Activated gamma-delta T cell treated with Interleukin-2 at 50 U/mL for 16 hours (primary cell): Measurements from ENCODE around the gene YJU2.
"Not testable (repeated sequence)": the region's sequence is repeated elsewhere in the genome, so short reads cannot be mapped to it uniquely, and the experiment has no call there.

Experiments
- DNase-seq: peaks from one replicate; pipeline ENCODE4 v3.0.0-alpha.2; 2020

The YJU2 gene

DNA sequence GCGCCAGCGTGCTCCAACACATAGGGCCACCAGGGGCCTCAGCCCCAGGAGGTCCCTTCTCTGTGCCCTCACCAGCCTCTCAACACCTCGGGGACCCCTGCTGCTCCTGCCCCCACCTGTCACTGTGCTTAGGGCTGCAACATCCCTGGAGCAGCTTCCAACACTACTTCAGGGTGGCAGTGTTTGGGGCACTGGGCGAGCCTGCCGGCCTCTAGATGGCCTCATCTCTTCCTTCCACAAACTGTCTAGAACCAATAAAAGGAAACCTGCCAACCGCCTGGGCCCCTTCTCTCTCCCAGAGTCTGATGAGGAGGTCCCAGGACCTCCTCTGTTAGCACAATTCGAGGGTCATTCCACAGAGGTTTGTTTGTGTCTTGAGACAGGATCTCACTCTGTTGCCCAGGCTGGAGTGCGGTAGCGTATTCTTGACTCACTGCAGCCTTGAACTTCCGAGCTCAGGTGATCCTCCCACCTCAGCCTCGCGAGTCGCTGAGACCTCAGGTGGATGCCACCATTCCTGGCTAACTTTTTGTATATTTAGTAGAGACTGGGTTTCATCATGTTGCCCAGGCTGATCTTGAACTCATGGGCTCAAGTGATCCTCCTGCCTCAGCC, 22.0 kb downstream of the YJU2 start:
- DNase-seq: no peak

- no peak for DNase-seq
Measured at GRCh38 chr19:4272894-4273293, 26.0 kb downstream of the YJU2 start.

DNA sequence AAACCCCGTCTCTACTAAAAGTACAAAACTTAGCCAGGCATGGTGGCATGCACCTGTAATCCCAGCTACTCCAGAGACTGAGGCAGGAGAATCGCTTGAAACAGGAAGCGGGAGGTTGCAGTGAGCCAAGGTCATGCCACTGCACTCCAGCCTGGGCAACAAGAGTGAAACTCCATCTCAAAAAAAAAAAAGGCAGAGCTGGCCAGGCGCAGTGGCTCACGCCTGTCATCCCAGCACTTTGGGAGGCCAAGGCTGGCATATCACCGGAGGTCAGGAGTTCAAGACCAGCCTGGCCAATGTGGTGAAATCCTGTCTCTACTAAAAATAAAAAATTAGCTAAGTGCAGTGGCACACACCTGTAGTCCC, 27.4 kb downstream of the YJU2 start:
- not testable (repeated sequence) for DNase-seq

DNA sequence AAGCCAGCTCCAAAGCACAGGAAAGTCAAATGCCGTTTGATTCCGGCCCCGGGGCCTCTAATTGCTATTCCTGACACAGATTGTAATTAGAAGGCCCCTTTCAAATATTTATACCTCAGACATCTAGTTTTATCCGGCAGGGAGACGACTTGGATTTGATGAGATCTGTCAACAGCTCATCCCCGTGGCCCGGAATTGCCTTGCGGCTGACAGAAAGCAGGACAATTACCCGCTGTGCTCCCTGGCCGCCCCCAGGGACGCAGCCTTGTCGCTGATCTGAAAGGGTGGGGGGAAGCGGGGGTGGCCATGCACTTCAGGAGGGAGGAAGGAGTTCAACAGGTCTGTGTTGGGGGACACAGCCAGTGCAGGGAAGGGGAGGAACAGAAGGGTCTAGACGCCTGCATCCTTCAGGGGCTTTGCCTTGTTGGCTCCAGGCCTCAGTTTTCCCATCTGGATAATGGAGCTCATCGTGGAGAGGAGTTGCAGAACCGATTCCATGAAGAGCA, 30.4 kb downstream of the YJU2 start:
- DNase-seq: no peak

DNA sequence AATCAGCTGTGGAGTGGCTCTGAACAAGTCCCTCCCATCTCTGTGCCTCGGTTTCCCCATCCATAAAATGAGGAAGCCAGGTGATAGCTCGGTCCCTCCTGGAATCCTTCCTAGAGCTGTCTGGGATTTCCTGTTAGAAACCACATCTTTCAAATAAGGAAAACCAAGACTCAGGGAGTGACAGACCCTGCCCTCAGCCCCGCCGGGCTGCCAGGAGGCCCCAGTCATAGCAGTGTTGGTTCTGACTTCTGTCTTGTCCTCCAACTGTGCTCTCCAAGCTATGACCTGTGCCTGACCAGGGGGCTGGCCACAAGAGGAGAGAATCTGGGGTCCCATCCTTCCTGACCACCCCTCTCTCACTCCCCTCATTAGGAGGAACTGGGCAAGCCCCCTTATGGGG, 31.1 kb downstream of the YJU2 start:
- DNase-seq: no peak

DNA sequence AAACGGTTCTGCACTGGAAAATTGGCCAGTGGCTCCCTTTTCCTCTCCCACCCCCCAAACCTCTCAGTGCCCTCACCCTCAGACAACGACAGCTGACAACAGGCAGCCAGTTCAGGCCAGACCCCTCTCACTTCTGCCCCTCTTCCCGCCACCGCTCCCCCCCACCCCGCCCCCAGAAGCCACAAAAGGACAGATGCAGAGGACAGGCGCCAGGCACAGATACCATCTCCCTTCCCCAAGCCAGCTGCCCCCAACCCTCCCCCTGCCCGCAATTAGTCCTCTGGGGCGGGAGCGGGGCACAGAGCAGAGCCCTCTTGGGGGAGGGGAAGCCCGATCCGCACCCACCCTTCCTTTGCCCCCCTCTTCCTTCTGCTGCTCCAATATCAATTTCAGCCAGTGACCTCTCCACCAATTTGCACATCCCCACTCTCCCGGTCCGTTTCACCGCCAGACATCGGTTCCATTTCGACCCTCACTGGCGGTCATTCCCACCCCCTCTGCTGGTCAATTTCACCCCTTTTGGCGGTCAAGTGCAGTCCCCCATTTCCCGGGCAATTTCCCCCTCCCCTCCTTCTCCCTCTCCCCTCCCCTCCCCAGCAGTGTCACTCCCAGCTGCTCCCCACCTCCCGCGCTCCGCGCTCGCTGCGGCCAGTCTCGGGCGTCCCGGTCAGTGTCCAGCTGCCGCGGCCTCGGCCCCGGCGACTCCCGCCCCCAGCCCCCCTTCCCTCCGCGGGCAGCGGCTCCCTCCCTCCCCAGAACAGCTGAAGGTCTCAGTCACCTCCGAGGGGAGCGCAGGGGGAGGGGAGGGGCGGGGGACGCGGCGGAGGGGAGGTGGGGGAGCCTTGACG, 31.8 kb downstream of the YJU2 start, which contains the start of gene SHD:
SHD (plus strand) TSS at position 848 of the 848 bp plus-strand sequence. CDS start 798 bp downstream, outside the sequence.
- no peak for DNase-seq

- DNase-seq: no peak
Measured at GRCh38 chr19:4279267-4279529, 32.3 kb downstream of the YJU2 start.

- no peak for DNase-seq
Measured at GRCh38 chr19:4279530-4280422, 32.9 kb downstream of the YJU2 start.

DNA sequence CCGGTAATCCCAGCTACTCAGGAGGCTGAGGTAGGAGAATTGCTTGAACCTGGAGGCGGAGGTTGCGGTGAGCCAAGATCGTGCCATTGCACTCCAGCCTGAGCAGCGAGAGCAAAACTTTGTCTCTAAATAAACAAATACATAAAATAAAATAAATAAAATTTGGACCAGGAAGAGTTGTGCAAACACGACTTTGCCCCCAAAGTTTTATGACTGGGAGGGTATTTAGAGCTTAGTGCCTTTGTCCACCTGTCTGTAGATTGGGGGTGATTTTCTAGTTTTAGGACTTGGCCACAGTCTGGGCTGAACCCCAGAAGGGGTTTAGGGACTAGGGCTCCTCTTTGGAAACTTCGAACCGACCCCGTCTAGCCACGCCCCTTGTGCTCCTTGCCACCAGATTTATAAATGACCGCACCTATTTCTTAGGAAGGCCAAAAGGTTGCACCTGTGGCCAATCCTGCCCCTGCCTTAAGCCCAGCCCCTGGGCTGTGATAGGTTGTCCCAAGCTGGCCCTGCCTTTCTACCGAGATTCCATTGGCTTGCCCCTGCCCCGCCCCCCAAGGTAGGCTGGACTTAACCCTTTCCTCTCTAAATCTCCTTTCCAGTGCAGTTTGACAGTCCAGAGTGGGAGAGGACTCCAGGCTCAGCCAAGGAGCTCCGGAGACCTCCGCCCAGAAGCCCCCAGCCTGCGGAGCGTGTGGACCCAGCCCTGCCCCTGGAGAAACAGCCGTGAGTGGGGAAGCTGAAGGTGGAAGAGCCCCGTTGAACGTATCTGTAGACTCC, 37.5 kb downstream of the YJU2 start:
- no peak for DNase-seq

DNA sequence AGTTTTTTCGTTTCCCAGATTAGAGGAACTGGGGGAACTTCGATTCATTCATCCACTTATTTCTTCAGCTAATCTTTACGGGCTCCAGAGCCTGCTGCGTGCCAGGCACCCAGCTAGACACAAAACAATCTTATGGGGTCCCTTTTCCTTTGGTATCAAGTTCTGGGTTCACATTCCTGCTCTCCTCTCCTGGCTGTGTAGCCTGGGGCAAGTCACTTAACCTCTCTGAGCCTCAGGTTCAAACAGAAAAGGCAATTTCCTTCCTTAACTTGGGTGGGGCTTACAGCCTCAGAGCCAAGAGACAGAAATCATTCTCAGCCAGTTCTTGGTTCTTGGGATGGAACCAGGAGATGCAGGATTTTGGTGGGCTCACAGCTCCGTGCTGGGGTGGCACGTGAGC, 38.1 kb downstream of the YJU2 start:
- no peak for DNase-seq

- DNase-seq: not testable (repeated sequence)
Measured at GRCh38 chr19:4286141-4286540, 39.3 kb downstream of the YJU2 start.

GRCh38 chr19:4288091-4288777, 41.4 kb downstream of the YJU2 start:
- DNase-seq: no peak

DNA sequence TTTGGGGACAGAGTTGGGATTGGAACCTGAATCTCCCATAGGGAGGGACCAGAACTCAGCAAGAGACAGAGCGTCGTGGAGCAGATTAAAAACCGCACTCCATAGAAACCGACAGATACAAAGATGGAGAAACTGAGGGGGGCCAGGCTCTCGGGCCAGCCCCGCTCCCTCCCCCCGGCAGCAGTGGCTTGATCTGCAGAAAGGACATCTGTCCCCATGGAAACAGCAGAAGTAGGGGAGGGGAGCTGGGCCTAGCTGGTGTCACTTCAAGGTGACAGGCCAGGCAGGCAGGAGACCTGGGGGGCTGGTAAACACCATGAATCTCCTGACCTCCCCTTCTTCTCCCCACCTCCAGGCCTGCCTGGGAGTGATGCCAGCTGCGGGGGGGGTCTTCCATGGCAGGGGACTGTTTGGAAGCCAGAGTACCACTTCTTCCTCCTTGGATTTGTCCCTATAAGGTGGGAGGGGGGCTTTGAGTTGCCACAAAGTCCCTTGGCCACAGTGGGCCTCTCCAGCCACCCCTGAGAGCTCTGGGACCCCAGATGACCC, 44.4 kb downstream of the YJU2 start:
- DNase-seq: no peak

DNA sequence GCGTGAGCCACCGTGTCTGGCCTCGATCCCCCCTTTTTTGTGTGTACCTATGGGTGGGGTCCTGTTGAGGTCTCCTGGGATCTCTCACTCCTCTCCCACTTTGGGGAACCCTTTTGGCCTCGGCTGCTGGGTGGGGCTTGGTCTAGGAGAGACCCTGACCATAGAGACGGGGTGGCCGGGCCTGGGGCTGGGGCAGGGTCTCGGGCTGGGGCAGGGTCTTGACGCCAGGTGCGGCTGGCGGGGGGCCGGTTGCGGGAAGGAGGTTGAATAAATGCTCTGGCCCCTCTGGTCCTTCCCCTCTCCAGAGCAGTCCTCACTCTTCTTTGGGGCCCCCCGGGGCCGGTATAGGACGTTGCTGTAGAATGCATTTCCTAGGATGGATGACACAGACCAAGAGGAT, 45.6 kb downstream of the YJU2 start:
- no peak for DNase-seq

- no peak for DNase-seq
Measured at GRCh38 chr19:4294389-4294788, 47.5 kb downstream of the YJU2 start.

DNA sequence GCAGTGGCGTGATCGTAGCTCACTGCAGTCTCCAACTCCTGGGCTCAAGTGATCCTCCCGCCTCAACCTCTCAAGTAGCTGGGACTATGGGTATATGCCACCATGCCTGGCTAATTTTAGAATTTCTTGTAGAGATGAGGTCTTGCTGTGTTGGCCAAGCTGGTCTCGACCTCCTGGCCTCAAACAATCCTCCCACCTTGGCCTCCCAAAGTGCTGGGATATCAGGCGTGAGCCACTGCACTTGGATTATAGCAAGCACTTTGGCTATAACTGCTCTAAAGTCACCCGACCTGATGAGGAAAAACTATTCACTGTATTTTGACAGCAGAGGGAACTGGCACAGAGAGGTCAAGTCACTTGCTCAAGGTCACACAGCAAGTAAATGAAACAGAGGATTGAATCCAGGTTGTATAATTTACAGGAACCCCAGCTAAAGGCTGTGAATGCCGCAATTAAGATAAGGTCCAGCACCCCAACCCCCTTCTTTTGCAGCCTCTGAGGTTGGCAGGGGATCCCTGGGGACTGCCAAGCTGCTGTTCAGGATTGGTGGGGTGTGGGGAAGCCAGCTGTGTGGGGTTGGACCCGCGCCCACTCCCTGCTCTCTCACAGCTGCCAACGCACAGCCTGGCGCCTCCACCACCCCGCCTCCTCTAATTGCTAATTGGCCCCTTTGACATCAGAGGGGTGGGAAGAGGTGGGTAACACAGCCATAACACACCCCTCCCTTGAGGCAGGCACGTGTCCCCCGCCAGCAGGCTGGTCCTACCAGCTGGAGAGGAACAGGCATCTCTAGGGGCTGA, 49.3 kb downstream of the YJU2 start:
- DNase-seq: no peak

DNA sequence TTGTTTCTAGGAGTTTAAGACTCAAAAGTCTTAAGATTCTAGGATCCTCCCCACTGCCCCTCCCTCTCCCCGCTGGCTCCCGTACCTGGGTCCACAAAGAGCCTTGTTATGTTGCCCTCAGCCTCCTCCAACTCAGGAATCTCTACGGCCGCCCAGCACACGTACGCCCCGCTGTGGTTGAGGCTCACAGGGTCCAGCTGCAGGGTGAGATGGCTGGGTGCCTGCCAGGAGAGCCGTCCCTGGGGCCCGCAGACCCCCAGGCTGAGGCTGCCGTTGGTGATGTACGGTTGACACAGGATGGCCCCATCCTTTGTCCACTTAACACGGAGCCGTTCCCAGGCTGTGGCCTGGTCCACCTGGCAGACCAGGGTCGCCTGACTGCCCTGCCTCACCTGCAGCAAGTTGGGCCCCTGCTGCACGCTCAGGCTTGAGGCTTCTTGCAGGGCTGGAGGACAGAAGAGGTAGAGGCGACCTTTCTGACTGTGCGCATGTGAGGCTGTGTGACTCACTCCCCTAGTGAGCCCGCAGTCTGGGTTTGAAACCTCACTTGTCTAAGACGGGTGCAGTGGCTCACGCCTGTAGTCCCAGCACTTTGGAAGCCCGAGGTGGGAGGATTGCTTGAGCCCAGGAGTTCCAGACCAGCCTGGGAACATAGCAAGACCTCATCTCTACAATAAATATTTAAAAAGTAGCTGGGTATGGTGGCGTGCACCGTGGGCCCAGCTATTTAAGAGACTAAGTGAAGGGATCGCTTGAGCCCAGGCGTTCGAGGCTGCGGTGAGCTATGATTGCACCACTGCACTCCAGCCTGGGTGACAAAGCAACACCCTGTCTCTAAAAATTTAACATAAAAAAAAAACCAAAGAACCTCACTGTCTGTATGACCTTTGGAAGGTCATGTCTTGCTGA, 51.3 kb downstream of the YJU2 start:
- DNase-seq: no peak

DNA sequence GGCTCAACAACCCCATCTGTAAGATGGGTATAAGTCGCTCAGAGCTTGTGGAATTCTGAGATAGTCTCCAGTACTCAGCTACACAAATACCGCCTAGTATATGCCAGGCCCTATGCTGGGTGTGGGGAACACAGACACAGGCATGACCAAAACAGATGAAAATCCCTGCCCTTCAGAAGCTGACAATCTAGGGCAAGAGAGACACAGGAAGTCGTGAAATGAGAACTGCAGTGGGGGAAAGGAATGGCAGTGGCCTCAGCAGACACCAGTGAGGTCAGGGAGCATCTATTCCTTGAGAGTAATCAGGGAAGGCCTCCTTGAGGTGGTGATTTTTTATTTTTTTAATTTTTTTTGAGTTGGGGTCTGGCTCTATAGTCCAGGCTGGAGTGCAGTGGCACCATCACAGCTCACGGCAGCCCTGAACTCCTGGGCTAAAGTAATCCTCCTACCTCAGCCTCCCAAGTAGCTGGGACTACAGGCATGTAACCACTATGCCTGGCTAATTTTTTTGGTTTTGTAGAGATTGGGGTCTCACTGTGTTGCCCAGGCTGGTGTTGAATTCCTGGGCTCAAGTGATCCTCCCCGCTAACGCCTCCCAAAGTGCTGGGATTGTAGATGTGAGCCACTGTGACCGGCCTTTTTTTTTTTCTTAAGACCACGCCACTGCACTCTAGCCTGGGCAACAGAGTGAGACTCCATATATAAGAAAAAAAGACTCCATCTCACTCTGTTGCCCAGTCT, 52.1 kb downstream of the YJU2 start:
- DNase-seq: no peak

GRCh38 chr19:4300589-4300988, 53.7 kb downstream of the YJU2 start:
- DNase-seq: no peak
